ENCODE results near the gene KAZN. TPM values are rescaled to one million over a fixed set of nuclear protein-coding genes. Genes with fewer than 3 reads are reported as not detected.

Gene KAZN
- total RNA-seq, 1 donor from 2014 or later, result 2.8 TPM

- Histone ChIP-seq H3K4me3 (ENCODE audit: low read depth, low read length) (no peak overlapping the region), H3K36me3 (ENCODE audit: control insufficient read depth, insufficient read depth, low read length) (no peaks in the 10 kb centered on the region), H3K27me3 (ENCODE audit: control insufficient read depth, insufficient read depth, low read length) (no peaks in the 10 kb centered on the region)
- TF ChIP-seq, protein P1, sequence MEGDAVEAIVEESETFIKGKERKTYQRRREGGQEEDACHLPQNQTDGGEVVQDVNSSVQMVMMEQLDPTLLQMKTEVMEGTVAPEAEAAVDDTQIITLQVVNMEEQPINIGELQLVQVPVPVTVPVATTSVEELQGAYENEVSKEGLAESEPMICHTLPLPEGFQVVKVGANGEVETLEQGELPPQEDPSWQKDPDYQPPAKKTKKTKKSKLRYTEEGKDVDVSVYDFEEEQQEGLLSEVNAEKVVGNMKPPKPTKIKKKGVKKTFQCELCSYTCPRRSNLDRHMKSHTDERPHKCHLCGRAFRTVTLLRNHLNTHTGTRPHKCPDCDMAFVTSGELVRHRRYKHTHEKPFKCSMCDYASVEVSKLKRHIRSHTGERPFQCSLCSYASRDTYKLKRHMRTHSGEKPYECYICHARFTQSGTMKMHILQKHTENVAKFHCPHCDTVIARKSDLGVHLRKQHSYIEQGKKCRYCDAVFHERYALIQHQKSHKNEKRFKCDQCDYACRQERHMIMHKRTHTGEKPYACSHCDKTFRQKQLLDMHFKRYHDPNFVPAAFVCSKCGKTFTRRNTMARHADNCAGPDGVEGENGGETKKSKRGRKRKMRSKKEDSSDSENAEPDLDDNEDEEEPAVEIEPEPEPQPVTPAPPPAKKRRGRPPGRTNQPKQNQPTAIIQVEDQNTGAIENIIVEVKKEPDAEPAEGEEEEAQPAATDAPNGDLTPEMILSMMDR (IDR thresholded peaks at IDR 0.05; ENCODE audit: insufficient read depth, low read length, poor library complexity, severe bottlenecking), result no peak
- no peak for DNase-seq (ENCODE audit: low read depth)
Measured at GRCh38 chr1:14635421-14635820, 36.9 kb downstream of the KAZN start.

DNA sequence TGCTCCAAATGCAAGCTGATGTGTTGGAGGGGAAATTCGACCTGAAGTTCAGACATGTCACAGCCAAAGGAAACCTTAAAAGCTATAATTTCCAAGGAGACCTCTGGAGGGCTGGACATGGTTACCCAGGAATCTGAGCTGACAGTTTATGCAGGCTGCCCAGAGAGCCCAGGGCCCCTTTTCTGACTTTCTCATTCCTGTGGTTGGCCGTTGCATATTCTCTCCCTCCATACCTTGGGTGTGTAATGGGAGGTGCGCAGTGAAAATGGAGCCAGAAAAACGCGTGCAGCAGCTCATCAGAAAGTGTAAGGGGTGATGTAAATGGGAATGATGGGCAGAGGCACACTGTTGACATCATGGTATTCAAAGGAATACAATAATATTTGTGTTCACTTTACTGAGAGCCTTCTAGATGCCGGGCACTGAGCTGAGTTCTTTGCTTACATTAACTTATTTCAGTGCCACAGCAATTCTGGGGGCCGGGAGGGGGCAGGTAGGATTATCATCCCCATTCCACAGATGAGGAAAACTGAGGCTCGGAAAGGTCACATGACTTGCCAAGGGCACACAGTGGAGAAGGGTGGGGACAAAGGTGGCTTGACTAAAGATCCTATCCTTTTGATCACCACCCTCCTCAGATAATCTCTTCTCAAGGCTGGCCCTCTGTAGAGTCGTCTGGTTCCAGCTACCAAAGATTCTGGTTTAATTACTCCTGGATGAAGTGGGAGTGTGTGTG lies 38.6 kb downstream of the KAZN start:
- TF ChIP-seq, protein P1 (IDR thresholded peaks at IDR 0.05; ENCODE audit: insufficient read depth, low read length, poor library complexity, severe bottlenecking), result no peak
- Histone ChIP-seq H3K27me3 (ENCODE audit: control insufficient read depth, insufficient read depth, low read length) (no peaks in the 10 kb centered on the region), H3K4me3 (ENCODE audit: low read depth, low read length) (no peak overlapping the region), H3K36me3 (ENCODE audit: control insufficient read depth, insufficient read depth, low read length) (no peaks in the 10 kb centered on the region)
- no peak for DNase-seq (ENCODE audit: low read depth)

DNA sequence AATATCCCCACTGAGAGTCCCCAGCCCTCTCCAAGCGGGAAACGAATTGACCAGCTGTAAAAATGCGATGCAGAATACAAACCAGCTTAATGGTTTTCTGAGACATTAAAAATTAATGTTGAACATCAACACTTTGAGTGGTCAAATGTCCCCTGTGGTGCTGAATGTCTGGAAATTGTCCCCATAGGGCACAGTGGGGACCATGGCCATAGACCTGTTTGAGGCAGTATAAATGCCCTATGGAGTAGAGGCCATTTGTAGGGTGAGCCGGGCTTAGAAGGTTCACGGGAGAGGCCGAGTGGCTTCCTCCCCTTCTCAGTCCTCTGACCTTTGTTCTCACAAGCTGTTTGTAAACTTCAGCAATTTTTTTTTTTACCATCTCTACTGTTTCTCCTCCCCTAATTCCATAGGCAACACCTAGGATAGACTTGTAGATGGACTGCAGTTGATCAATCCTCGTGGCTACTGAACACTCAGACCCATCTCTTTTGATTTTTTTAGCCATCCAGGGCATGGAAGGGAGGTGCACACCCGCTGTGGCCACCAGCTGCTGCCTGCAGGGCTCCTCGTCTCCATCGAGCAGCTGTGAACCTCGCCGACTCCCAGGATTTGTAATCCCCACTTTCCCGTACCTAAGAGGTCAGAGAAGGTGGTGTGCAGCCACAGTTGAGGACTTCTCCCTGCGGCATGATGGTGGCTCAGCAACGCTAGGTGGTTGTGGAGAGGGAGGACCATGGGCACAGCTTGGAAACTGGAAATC lies 41.0 kb downstream of the KAZN start:
- no peak for DNase-seq (ENCODE audit: low read depth)
- TF ChIP-seq, protein P1 (IDR thresholded peaks at IDR 0.05; ENCODE audit: insufficient read depth, low read length, poor library complexity, severe bottlenecking), result no peak
- Histone ChIP-seq H3K27me3 (ENCODE audit: control insufficient read depth, insufficient read depth, low read length) (no peaks in the 10 kb centered on the region), H3K36me3 (ENCODE audit: control insufficient read depth, insufficient read depth, low read length) (no peaks in the 10 kb centered on the region), H3K4me3 (ENCODE audit: low read depth, low read length) (no peak overlapping the region)

- Histone ChIP-seq H3K36me3 (ENCODE audit: control insufficient read depth, insufficient read depth, low read length) (no peaks in the 10 kb centered on the region), H3K27me3 (ENCODE audit: control insufficient read depth, insufficient read depth, low read length) (no peaks in the 10 kb centered on the region)
- TF ChIP-seq, protein P1 (IDR thresholded peaks at IDR 0.05; ENCODE audit: insufficient read depth, low read length, poor library complexity, severe bottlenecking), result no peak
Measured at GRCh38 chr1:14642712-14643111, 44.2 kb downstream of the KAZN start.

GRCh38 chr1:14646973-14647372 lies 48.5 kb downstream of the KAZN start:
- TF ChIP-seq, protein P1 (IDR thresholded peaks at IDR 0.05; ENCODE audit: insufficient read depth, low read length, poor library complexity, severe bottlenecking), result no peak
- no peaks in the 10 kb centered on the region for H3K36me3 ChIP-seq (ENCODE audit: control insufficient read depth, insufficient read depth, low read length)
- DNase-seq (ENCODE audit: low read depth), result no peak
- H3K27me3 ChIP-seq (ENCODE audit: control insufficient read depth, insufficient read depth, low read length), result no peaks in the 10 kb centered on the region
- no peak overlapping the region for H3K4me3 ChIP-seq (ENCODE audit: low read depth, low read length)

More at GRCh38 chr1:14642712-14643111, 44.2 kb downstream of the KAZN start:
- no peak overlapping the region for H3K4me3 ChIP-seq (ENCODE audit: low read depth, low read length)
- no peak for DNase-seq (ENCODE audit: low read depth)

Measured in kidney epithelial cell (primary cell).